Activated CD8-positive, alpha-beta memory T cell treated with anti-CD3 and anti-CD28 coated beads for 4 hours (primary cell): ENCODE measurements around the gene ABTB2.

ENCODE experiments used
- DNase-seq, 2 donors: peaks; one replicate each; pipeline ENCODE4 v3.0.0-alpha.2; 2020; ENCODE audit warnings: low read depth in 2 of 2

The ABTB2 gene

DNA sequence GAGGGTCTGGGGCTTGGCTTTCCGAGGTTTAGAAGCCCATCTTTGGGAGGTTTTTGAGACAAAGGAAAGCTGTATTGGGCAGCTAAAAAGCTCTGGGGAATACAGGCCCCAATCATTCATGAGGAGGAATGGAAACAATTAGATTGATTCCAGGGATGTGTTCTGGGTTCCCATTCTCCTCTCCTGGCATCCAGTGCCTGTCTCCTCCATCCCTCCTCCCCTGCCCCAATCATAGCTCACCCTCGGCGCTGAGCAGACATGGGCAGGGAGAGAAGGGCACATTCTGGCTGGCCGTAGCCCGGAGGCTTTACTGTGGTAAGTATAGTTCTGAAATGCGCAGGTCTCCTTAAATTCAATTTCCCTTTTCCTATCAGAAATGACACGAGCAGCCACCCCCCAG is 42.4 kb downstream of the ABTB2 start:
- DNase-seq: no peak

DNA sequence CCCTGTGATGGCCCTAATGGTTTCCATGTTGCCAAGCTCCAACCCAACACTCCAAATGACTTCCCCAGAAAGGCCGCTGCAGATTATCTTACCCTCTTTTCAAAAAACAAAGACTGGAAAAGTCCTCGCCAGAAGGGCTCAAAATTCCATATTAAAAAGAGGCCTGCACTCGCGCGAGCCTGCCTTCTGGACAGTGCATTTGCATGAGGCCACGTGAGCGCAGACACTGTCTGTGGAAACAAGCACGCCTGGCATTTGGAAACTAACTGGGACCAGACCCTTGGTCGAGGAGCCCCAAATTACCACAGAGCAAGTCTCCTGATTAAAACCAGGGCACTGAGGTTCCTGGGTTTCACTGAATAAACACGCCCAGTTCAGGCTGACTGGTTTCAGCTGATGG is 42.9 kb downstream of the ABTB2 start:
- no peak for DNase-seq

DNA sequence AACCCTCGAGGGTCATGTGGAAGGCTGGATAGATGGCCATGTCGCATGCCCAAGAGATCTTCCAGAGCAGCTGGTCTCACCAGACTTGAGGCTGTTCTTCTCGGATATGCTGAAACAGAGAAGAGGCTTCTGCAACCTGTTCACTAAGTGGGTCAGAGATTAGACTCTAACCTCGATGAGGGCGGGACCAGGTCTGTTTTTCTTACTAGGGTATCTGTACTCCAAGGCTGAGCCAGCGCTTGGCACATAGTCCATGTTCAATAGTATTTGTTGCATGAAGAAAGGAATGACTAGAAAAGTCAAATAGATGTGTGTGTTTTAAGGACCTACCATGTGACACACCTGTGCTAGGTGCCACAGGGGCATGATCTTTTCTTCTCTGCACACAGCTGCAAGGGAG is 43.6 kb downstream of the ABTB2 start:
- no peak for DNase-seq

DNA sequence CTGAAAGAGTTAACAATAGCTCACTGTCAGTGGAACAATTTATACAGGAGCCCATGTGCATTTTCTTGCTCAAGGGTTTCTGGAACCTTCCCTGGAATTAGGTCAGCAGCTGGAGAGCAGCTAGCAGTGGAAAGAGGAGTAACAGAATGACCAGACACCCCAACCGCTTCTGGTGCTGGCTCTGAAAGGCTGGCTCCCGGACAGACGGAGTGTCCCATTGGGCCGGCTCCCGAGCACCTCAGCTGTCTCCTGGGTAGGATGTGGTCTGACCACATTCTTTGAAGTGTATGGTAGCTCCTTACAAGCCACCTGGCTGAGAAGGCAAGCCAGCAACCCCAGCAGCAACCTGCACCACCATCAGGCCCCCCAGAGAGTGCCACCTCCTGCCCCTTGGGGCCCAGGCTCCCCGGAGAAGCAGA is 44.7 kb downstream of the ABTB2 start:
- no peak for DNase-seq

GRCh38 chr11:34311126-34311525 is 46.7 kb downstream of the ABTB2 start:
- DNase-seq: no peak

- no peak for DNase-seq
These were observed 47.8 kb downstream of the ABTB2 start for GRCh38 chr11:34309965-34310364.

- no peak for DNase-seq
These were observed 48.8 kb downstream of the ABTB2 start for GRCh38 chr11:34308913-34309585.

DNA sequence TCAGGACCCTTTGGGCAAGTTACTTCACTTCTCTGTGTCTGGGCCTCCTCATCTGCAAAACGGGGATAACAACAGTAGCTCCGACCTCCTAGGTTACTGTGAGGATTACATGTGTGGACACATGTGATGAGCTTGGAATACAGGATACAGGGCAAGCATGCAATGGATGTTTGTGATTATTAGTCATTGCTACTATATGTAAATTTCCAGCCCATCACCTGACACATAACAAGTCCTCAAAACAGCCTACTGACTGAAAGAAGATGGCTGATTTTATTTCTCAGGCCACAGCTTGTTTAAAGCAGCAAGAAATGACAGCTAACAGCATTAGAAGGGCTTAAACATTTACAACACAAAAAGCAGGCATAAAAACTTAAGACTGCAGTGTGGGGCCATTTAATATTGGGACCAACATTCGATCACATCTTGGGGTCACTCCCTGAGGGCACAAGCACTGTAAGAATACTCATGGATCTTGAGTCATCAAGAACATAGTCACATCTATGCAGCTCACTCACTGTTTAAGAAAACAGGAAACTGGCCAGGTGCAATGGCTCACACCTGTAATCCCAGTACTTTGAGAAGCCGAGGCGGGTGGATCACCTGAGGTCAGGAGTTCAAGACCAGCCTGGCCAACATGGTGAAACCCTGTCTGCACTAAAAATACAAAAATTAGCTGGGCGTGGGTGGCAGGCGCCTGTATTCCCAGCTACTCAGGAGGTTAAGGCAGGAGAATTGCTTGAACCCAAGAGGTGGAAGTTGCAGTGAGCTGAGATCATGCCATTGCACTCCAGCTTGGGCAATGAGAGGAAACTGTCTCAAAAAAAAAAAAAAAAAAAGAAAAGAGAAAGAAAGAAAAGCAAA is 49.5 kb downstream of the ABTB2 start:
- DNase-seq: no peak

- DNase-seq: no peak
These were observed 52.0 kb downstream of the ABTB2 start for GRCh38 chr11:34305780-34306179.

- DNase-seq: no peak
These were observed 52.6 kb downstream of the ABTB2 start for GRCh38 chr11:34305193-34305592.

DNA sequence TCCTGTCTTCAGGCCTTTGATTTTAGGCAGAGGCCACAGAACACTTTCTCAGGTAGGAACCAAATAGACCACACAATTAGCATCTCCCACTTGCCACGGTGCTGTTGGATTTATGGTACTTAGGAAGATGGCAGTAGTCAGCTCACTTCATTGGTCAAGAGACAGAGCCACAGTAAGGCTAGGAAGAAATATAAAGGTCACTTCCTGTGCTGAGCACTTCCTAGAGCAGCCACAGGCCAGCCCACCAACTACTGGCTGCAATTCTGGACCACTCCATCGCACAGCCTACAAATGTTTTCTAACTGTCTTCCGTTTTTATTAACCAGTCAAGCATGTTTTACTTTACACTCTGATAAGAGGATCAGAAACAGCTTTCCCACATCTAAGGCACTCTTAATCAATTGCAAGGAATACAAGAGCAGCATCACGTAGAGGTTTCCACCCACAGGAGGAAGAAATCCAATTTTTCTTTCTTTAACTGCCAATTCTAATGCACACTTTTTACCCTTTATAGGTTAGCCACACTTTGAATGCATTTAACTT is 54.7 kb downstream of the ABTB2 start:
- no peak for DNase-seq

DNA sequence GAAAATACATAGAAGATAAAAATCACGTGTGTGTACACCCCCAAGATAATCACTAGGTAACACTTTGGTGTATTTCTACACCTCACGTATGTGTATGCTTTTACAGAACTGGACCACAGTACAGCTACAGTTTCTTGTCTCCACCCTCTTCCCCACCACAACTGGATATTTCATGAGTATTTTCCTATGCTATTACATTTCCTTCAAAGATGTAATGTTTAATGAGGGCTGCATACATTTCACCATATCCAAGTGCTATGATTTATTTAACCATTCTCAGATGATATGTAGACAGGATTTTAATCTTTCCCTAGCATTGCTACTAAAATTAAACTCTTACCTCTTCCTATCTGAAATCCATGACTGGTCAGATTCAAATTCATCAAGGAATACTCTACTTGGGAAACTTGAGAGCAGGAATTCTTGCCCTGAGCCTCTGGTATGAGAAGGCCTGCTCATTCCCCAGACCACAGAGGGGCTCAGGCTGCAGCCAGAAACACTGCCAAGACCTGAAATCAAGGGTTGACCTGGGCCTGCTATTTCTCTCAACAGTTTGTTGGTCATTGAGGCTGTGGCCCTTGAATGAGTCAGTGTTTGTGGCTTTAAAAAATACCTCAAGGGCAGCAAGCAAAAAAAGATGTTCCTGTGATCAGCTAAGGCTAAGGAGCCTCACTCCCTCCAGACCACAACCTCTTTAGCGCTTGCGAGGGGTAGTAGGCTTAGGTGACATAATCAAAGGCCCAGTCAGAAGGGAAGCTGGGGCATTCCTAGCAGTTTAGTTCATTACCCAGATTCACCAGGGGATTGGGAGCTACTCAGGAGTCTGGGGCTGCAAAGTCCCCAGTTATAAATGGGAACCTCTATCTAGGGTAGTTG is 55.5 kb downstream of the ABTB2 start:
- DNase-seq: no peak

- DNase-seq: no peak
These were observed 56.9 kb downstream of the ABTB2 start for GRCh38 chr11:34300926-34301295.

DNA sequence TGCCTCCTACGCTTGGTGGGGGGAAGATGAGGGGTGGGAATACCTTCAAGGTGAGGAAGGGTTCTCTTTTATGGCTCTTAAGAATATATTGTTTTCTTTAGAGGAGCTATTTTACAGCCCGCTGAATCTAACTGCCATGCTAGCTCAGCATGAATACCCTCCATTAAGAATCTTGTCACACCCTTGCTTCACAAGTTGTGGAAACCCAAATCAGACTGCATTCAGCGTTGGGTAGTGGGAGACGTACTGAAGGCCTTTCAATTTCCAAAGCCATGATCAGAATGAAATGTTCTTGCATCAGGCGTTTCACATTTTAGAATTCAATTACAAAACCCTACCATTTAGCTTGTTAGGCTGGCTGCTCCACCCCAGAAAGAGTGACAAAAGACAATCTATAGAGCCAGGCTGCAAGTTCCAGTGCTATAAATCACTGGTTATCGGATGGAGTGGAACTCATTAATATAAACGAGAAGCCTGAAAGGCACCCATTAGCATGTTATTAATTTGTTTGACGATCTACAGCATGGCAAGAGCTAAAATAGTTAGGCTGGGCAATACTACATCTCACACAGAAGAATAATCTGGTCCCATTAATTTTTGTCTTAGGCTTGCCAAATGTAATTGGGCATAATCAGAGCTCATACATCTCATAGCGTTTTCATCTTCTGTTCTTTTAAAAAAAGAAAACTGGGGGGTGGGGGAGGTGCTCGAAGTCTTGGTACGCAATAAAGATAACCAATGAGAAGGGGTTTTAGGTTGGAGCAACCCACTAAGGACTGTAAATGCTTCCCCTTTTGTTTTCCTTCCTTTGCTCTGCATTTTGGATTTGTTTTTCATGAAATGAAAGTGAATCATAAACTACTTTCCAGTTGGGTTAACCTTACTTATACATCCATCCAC is 57.5 kb downstream of the ABTB2 start:
- DNase-seq: no peak

DNA sequence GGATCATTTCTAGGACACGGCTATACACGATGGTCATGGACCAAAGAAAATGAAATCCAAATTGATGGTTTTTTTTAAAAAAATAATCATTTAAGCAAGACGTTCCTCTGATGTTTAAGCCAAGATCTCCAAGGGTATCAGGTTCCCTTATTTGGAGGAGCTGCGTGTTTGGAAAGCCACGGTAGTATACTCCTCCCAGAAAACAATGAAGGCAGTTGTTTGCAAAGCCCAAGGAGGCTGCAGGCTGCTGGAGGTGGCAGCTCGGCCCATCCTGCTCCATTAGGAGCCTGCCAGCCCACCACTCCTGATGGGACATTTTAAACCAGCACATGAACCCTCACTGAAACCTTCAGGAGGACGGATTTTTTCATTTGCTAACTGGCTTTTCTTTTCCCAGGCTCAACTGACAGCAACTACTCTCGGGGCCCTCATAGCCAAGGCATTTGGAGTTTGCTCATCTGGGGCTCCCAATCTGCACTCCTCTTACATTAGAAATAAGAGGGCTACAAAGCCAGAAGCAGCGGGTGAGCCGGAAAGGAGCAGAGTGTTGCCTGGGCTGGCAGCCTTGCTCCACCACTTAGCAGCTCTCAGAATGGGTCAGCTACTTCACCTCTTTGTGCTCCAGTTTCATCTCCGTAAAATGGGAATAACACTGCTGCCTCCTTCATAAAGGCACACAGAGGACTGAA is 58.4 kb downstream of the ABTB2 start:
- DNase-seq: no peak

DNA sequence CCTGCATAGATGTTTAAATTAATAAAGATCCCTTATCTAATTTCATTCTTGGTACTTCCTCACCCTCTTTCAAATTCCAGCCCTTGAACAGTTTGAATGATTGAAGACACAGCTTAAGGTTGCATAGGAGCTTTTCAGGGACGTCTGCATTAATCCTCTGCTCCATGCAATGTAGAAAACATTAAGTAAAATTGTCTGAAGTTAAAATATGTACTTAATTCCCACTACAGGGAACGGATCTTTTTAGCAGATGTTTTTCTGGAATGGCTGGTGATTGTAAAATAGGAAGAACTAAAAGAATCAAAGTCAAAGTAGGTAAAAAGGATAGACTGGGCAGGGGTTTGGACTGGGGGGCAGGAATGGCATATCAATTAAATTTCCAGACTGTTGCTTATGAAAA is 58.9 kb downstream of the ABTB2 start:
- no peak for DNase-seq

DNA sequence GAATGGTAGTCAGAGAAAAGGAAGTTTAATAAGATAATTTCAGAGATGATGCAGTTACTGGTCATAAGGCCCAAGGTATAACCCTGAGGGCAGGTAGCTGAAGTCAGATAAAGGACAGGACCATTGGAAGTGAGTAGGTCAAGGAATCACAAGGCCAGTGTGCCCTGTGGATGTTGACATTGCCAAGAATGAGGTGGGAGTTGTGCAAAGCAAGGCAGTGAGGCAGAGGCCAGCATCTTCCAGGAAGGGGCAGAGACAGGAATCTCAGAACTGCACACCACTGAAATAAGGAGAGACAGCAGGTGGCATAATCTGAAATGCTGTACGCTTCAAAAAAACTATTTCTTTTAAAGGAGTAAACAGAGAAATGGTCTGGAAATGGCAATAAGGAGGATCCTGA is 61.4 kb downstream of the ABTB2 start:
- DNase-seq: no peak

- DNase-seq: no peak
These were observed 65.3 kb downstream of the ABTB2 start for GRCh38 chr11:34292546-34292945.

GRCh38 chr11:34292111-34292510 is 65.7 kb downstream of the ABTB2 start:
- DNase-seq: no peak

GRCh38 chr11:34290926-34291325 is 66.9 kb downstream of the ABTB2 start:
- no peak for DNase-seq
